Kidney epithelial cell (primary cell): ENCODE measurements around the gene DHRS1. TPM values are rescaled to one million over a fixed set of nuclear protein-coding genes. Genes with fewer than 3 reads are reported as not detected.

Experiments
- DNase-seq: peaks from one replicate; pipeline ENCODE4 v3.0.0-alpha.2; 2010; ENCODE audit warnings: low read depth
- H3K27me3 ChIP-seq: 2 replicates; pipeline ENCODE4 v1.6.0; 2011; ENCODE audit warnings: low read length; ENCODE audit not compliant: control insufficient read depth, insufficient read depth
- H3K36me3 ChIP-seq: 2 replicates; pipeline ENCODE4 v1.5.1; 2011; ENCODE audit warnings: low read length; ENCODE audit not compliant: control insufficient read depth, insufficient read depth
- H3K4me3 ChIP-seq: 2 replicates; pipeline ENCODE4 v1.5.1; 2011; ENCODE audit warnings: low read depth, mild to moderate bottlenecking, control low read depth, low read length
- total RNA-seq: library from RNA; depleted of rRNA; stranded (reverse); fragments of >200 nt; gene quantifications from 2 replicates; pipeline ENCODE4 v1.2.3, GENCODE V29; 2015
- TF ChIP-seq, protein P1 (sequence below): IDR thresholded peaks from 2 replicates; pipeline ENCODE4 v1.5.1; 2011; ENCODE audit warnings: mild to moderate bottlenecking, moderate library complexity, low read length, control low read depth, inconsistent platforms; ENCODE audit not compliant: insufficient read depth, poor library complexity, severe bottlenecking

Gene DHRS1
- total RNA-seq, 1 donor from 2014 or later, result 44.9 TPM

DNA sequence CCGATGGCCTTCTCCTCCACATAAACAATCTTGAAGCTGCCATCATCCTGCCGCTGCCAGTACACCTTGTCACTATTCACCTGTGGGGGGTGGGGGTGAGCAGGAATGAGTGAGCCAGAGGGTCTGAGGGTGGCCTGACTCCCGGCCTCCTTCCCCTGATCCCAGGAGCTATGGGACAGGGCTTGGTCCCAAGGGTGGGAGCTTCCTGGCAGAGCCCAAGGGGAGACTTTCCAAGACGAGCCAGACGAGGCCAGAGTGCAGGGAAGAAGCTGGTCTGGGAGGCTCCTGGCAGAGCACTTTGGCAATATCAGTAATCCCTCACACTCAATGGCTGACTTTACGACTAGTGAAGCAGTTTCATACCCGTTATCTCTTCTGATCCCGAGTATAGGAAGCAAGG, 44.1 kb downstream of the DHRS1 start:
- Histone ChIP-seq H3K36me3 (no peaks in the 10 kb centered on the region), H3K4me3 (no peak overlapping the region), H3K27me3 (no peaks in the 10 kb centered on the region)
- DNase-seq, result no peak
- TF ChIP-seq, protein P1, sequence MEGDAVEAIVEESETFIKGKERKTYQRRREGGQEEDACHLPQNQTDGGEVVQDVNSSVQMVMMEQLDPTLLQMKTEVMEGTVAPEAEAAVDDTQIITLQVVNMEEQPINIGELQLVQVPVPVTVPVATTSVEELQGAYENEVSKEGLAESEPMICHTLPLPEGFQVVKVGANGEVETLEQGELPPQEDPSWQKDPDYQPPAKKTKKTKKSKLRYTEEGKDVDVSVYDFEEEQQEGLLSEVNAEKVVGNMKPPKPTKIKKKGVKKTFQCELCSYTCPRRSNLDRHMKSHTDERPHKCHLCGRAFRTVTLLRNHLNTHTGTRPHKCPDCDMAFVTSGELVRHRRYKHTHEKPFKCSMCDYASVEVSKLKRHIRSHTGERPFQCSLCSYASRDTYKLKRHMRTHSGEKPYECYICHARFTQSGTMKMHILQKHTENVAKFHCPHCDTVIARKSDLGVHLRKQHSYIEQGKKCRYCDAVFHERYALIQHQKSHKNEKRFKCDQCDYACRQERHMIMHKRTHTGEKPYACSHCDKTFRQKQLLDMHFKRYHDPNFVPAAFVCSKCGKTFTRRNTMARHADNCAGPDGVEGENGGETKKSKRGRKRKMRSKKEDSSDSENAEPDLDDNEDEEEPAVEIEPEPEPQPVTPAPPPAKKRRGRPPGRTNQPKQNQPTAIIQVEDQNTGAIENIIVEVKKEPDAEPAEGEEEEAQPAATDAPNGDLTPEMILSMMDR, result no peak

DNA sequence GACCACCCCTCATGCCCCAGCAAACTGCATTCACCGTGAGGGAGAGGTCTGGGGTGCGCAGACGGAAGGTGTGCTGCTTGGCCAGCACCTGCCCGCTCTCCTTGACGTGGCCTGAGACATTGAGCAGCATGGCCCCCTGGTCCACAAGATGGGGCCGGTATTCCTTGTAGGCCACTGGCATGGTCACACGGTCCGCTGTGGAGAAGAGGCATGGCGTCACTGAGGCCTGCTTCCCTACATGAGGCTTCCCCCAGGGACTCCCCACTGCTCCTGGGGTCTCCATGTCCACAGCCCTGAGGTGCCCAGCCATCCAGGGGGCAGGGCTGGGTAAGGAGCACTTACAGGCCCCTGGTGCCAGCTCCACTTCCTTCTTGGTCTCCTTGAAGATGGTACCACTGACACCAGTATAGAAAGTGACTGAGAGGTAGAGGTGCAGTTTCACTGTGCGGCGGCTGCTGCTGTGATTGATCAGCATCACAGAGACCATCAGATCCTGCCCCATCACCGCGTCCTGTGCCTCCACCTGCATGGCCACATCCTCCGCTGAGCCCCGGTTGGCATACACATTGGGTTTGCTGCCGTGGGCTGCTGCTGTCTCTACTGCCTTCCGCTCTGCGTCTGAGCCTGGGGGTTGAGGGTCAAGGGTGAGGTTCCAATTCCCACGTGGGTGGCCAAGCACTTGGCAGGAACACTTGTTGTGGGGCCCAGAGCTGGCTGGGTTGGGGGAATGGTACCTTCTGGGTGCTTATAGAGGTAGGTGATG, 44.8 kb downstream of the DHRS1 start:
- TF ChIP-seq, protein P1, result no peak
- Histone ChIP-seq H3K4me3 (no peak overlapping the region), H3K36me3 (no peaks in the 10 kb centered on the region), H3K27me3 (no peaks in the 10 kb centered on the region)
- no peak for DNase-seq

DNA sequence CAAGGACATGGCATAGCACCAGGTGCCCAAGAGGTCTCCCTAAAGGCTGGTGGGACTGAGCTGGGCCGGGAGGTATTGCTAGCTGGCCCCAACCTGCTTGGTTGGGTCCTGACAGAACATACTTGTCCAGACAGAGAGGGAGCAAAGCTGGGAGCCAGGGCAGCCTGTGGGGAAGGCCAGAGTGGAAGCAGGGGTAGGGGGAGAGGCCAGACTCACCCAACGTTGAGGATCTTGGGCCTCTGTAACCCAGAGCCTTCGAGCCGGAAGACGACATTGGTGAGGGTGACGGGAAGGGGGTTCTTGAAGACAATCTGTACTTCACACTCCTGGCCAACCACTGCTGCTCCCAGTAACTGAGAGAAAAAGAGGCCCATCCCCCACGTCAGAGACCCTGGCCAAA, 45.6 kb downstream of the DHRS1 start:
- no peaks in the 10 kb centered on the region for H3K36me3 ChIP-seq
- TF ChIP-seq, protein P1, result no peak
- no peak for DNase-seq
- no peaks in the 10 kb centered on the region for H3K27me3 ChIP-seq
- no peak overlapping the region for H3K4me3 ChIP-seq

DNA sequence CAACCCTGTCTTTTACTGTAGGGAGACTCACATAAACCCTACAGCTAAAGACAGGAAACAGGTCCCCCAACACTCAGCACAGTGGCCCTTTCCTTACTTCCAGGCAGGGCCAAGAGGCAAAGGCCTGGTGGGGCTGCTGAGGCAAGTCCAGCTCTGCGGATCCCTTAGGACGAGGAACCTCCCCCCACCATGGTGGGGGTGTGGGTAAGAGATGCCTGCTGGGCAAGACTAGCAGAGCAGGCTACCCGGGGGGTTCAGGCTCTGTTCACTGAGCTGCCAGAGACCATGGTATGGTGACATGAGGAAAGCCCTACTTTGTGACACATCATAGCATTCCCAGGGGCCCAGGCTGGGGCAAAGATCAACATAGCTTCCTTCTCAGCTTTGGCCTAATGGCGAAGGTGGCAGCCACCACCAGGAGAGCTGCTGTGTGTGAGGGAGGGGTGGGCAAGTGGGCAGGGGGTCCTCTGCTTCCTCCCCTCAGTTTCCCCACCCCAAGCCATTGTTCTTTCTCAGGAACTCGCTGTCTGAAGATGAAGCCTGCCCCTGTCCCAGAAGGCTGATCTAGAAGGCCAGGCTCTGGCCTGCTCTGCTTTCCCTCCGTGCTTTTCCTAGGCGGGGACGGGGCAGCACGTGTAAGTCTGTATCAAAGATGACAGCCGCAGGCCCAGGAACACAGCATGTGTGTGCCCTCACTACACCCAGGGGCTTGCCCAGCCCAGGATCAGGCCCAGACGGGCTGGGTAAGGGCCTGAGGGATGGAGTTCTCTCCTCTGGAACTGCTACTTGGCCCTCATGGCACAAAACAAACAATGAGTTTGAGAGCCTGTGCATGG, 47.1 kb downstream of the DHRS1 start:
- Histone ChIP-seq H3K27me3 (no peaks in the 10 kb centered on the region), H3K4me3 (no peak overlapping the region), H3K36me3 (no peaks in the 10 kb centered on the region)
- no peak for DNase-seq
- TF ChIP-seq, protein P1, result no peak

DNA sequence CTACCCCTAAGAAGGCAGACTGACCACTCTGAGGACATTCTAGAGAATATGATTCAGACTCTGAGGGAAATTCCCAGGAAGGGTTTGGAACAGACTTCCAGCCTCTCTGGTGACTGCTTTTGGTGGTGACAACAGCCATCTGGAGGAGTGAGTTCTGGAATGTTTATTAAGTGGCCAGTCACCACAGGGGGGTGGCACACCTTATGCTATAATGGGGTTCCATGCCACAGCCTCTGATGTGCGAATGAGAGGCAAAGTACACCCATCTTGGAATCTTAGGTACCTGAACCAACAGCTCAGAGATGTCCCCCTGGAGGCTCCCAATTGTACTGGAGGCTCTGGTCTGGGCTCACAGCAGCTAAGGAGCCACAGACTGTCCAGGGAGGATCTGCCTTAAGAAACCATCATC, 47.7 kb downstream of the DHRS1 start:
- DNase-seq, result no peak
- H3K36me3 ChIP-seq, result no peaks in the 10 kb centered on the region
- TF ChIP-seq, protein P1, result no peak
- H3K4me3 ChIP-seq, result no peak overlapping the region
- H3K27me3 ChIP-seq, result no peaks in the 10 kb centered on the region
